Measurements from ENCODE around the gene SFR1.

- TF ChIP-seq, protein P1, sequence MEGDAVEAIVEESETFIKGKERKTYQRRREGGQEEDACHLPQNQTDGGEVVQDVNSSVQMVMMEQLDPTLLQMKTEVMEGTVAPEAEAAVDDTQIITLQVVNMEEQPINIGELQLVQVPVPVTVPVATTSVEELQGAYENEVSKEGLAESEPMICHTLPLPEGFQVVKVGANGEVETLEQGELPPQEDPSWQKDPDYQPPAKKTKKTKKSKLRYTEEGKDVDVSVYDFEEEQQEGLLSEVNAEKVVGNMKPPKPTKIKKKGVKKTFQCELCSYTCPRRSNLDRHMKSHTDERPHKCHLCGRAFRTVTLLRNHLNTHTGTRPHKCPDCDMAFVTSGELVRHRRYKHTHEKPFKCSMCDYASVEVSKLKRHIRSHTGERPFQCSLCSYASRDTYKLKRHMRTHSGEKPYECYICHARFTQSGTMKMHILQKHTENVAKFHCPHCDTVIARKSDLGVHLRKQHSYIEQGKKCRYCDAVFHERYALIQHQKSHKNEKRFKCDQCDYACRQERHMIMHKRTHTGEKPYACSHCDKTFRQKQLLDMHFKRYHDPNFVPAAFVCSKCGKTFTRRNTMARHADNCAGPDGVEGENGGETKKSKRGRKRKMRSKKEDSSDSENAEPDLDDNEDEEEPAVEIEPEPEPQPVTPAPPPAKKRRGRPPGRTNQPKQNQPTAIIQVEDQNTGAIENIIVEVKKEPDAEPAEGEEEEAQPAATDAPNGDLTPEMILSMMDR (IDR thresholded peaks at IDR 0.05) = no peak
- TF ChIP-seq, protein P2, sequence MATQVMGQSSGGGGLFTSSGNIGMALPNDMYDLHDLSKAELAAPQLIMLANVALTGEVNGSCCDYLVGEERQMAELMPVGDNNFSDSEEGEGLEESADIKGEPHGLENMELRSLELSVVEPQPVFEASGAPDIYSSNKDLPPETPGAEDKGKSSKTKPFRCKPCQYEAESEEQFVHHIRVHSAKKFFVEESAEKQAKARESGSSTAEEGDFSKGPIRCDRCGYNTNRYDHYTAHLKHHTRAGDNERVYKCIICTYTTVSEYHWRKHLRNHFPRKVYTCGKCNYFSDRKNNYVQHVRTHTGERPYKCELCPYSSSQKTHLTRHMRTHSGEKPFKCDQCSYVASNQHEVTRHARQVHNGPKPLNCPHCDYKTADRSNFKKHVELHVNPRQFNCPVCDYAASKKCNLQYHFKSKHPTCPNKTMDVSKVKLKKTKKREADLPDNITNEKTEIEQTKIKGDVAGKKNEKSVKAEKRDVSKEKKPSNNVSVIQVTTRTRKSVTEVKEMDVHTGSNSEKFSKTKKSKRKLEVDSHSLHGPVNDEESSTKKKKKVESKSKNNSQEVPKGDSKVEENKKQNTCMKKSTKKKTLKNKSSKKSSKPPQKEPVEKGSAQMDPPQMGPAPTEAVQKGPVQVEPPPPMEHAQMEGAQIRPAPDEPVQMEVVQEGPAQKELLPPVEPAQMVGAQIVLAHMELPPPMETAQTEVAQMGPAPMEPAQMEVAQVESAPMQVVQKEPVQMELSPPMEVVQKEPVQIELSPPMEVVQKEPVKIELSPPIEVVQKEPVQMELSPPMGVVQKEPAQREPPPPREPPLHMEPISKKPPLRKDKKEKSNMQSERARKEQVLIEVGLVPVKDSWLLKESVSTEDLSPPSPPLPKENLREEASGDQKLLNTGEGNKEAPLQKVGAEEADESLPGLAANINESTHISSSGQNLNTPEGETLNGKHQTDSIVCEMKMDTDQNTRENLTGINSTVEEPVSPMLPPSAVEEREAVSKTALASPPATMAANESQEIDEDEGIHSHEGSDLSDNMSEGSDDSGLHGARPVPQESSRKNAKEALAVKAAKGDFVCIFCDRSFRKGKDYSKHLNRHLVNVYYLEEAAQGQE (IDR thresholded peaks at IDR 0.05; ENCODE audit: insufficient read depth in 1 of 2, low read depth in 2 of 2, low read length in 1 of 2) = no peak
- TF ChIP-seq POLR2AphosphoS5 (IDR thresholded peaks at IDR 0.05; ENCODE audit: low read depth, low read length) (no peak), SIN3A (IDR thresholded peaks at IDR 0.05; ENCODE audit: borderline replicate concordance, insufficient read depth, low read depth, low read length) (no peak)
These were observed 4.1 kb upstream of the SFR1 start for GRCh38 chr10:104117839-104118323.

All from Panc1 (cell line).